ENCODE measurements around the gene PLEKHM3. TPM values are rescaled to one million over a fixed set of nuclear protein-coding genes. Genes with fewer than 3 reads are reported as not detected.
A peak's percentile ranks its signal among the peaks of the same experiment; 100 is the strongest.

Gene PLEKHM3
- total and polyA plus RNA-seq, 2 of the 13 experiments (the other 11 are each of a cell fraction or from before 2014, with no cell fraction given) = 4.5 to 4.7 TPM

DNA sequence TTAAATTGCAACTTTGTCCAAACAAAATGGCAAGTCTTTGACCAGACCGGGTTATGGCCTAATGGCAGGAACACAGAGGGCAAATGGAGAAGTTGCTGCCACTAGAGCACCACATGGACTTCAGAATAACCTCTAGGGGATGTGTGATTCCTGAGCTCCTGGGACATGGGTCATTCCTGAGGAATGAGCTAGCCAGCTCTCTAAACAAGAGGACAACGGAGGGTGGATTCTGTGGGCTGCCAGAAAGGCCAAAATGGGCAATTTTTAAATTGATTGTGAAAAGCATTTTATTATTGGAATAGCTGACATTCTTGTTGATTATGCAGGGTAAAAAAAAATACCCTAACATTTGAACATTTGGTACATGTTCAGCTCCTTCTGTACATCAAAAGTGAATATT lies 145.8 kb downstream of the PLEKHM3 start (continued):
- TF ChIP-seq, protein P1, sequence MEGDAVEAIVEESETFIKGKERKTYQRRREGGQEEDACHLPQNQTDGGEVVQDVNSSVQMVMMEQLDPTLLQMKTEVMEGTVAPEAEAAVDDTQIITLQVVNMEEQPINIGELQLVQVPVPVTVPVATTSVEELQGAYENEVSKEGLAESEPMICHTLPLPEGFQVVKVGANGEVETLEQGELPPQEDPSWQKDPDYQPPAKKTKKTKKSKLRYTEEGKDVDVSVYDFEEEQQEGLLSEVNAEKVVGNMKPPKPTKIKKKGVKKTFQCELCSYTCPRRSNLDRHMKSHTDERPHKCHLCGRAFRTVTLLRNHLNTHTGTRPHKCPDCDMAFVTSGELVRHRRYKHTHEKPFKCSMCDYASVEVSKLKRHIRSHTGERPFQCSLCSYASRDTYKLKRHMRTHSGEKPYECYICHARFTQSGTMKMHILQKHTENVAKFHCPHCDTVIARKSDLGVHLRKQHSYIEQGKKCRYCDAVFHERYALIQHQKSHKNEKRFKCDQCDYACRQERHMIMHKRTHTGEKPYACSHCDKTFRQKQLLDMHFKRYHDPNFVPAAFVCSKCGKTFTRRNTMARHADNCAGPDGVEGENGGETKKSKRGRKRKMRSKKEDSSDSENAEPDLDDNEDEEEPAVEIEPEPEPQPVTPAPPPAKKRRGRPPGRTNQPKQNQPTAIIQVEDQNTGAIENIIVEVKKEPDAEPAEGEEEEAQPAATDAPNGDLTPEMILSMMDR (CRISPR knock-in tag; IDR thresholded peaks at IDR 0.05) = peak; percentile 52
- TF ChIP-seq PITX1 (CRISPR knock-in tag; IDR thresholded peaks at IDR 0.05) (peak; percentile 26; the same call in 1 of the 2 replicates), NPAS2 (CRISPR knock-in tag; IDR thresholded peaks at IDR 0.05; ENCODE audit: borderline replicate concordance) (no peak), ZNF644 (CRISPR knock-in tag; IDR thresholded peaks at IDR 0.05; ENCODE audit: low read depth) (peak; percentile 89), NONO (IDR thresholded peaks at IDR 0.05) (no peak), NONO (CRISPR knock-in tag; conservative IDR thresholded peaks at IDR 0.05) (0 out of 2 replicates have a peak, but pooled peaks have one; percentile 15), FOSL1 (CRISPR knock-in tag; IDR thresholded peaks at IDR 0.05; ENCODE audit: borderline replicate concordance) (no peak), NFIB (CRISPR knock-in tag; IDR thresholded peaks at IDR 0.05; ENCODE audit: borderline replicate concordance) (no peak), CEBPG (CRISPR knock-in tag; IDR thresholded peaks at IDR 0.05) (0 out of 2 replicates have a peak, but pooled peaks have one; percentile 7), HNF4A (CRISPR knock-in tag; IDR thresholded peaks at IDR 0.05) (peak; percentile 43), STAG1 (CRISPR knock-in tag; IDR thresholded peaks at IDR 0.05) (peak; percentile 44), SOX5 (CRISPR knock-in tag; IDR thresholded peaks at IDR 0.05; ENCODE audit: borderline replicate concordance) (peak; percentile 34; the same call in 1 of the 2 replicates), FOSL2 (CRISPR knock-in tag; IDR thresholded peaks at IDR 0.05) (peak; percentile 18; the same call in 1 of the 2 replicates), XBP1 (CRISPR knock-in tag; IDR thresholded peaks at IDR 0.05) (no peak), ZNF101 (CRISPR knock-in tag; IDR thresholded peaks at IDR 0.05; ENCODE audit: borderline replicate concordance, low read depth) (no peak)
- TF ChIP-seq, protein P2, sequence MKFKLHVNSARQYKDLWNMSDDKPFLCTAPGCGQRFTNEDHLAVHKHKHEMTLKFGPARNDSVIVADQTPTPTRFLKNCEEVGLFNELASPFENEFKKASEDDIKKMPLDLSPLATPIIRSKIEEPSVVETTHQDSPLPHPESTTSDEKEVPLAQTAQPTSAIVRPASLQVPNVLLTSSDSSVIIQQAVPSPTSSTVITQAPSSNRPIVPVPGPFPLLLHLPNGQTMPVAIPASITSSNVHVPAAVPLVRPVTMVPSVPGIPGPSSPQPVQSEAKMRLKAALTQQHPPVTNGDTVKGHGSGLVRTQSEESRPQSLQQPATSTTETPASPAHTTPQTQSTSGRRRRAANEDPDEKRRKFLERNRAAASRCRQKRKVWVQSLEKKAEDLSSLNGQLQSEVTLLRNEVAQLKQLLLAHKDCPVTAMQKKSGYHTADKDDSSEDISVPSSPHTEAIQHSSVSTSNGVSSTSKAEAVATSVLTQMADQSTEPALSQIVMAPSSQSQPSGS (CRISPR knock-in tag; IDR thresholded peaks at IDR 0.05) = peak; percentile 24; the same call in 1 of the 2 replicates
- TF ChIP-seq, protein P3, sequence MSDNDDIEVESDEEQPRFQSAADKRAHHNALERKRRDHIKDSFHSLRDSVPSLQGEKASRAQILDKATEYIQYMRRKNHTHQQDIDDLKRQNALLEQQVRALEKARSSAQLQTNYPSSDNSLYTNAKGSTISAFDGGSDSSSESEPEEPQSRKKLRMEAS (IDR thresholded peaks at IDR 0.05) = peak; percentile 55; the same call in 1 of the 2 replicates
- TF ChIP-seq, protein P4, sequence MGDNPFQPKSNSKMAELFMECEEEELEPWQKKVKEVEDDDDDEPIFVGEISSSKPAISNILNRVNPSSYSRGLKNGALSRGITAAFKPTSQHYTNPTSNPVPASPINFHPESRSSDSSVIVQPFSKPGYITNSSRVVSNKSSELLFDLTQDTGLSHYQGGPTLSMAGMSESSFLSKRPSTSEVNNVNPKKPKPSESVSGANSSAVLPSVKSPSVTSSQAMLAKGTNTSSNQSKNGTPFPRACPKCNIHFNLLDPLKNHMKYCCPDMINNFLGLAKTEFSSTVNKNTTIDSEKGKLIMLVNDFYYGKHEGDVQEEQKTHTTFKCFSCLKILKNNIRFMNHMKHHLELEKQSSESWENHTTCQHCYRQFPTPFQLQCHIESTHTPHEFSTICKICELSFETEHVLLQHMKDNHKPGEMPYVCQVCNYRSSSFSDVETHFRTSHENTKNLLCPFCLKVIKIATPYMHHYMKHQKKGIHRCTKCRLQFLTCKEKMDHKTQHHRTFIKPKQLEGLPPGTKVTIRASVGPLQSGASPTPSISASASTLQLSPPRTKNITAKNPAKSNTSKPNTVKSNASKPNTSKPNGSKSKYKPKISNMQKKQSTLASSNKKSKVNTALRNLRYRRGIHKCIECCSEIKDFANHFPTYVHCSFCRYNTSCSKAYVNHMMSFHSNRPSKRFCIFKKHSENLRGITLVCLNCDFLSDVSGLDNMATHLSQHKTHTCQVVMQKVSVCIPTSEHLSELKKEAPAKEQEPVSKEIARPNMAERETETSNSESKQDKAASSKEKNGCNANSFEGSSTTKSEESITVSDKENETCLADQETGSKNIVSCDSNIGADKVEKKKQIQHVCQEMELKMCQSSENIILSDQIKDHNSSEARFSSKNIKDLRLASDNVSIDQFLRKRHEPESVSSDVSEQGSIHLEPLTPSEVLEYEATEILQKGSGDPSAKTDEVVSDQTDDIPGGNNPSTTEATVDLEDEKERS (CRISPR knock-in tag; IDR thresholded peaks at IDR 0.05) = 0 out of 2 replicates have a peak, but pooled peaks have one; percentile 28

Data from HepG2 (cell line).